HG02938 (cell line): ENCODE measurements around the gene TMEM117.
"Not testable (repeated sequence)": the region's sequence is repeated elsewhere in the genome, so short reads cannot be mapped to it uniquely, and the experiment has no call there.

Experiments used
- ATAC-seq: cut with Tn5 transposase; IDR thresholded peaks from one replicate; pipeline ENCODE4 v1.9.1; 2021; ENCODE audit warnings: mild to moderate bottlenecking, moderate library complexity; ENCODE audit not compliant: unreplicated experiment

Gene TMEM117

GRCh38 chr12:44019118-44019517 is 183.2 kb downstream of the TMEM117 start:
- no peak for ATAC-seq

- no peak for ATAC-seq
Measured at GRCh38 chr12:44020555-44020954, 184.7 kb downstream of the TMEM117 start.

DNA sequence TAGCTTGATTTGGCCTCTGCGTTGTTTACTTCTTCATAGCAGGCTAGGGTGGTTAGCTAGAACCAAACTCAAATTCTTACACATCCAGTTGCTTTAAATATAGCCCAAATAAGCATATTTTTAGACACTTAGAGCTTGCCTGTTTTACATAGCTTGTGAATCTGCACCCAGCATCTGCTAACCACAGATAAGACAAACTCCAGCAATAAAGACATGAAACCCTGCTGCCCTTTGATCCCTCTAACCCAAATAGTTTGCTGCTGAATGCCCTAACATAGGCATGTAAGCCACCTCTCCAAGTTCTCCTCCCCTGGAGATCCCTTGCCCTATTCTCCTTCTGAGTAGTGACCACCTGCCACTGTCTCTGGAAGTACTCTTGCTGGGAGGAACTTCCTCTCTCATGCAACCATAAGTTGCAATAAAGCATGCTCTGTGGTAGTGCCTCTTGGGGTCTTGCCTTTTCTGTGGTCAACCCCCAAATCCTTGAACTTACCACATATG is 185.6 kb downstream of the TMEM117 start:
- peak; percentile 86 for ATAC-seq

DNA sequence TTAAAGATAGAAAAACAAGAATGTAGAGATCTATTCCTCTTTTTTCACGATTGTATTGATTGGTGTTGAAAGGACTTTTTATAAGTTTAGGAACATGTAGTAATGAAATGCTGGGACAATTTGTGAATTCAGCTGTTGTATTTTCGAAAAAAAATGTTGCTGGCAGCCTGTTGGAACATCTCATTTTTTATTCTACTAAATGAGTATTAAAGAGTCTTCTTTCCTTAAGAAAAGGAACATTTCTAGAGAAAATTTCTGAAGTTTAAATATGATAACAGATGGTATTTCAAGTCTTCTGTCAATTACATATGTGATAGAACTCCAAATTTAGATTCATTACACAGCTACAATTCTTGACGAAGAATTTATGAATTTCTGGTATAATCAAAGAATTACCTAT is 189.6 kb downstream of the TMEM117 start:
- ATAC-seq = no peak

GRCh38 chr12:44026046-44026445 is 190.2 kb downstream of the TMEM117 start:
- no peak for ATAC-seq

- not testable (repeated sequence) for ATAC-seq
Measured at GRCh38 chr12:44026926-44027325, 191.0 kb downstream of the TMEM117 start.

- ATAC-seq = no peak
Measured at GRCh38 chr12:44029194-44029593, 193.3 kb downstream of the TMEM117 start.

GRCh38 chr12:44031472-44032185 is 195.7 kb downstream of the TMEM117 start:
- no peak for ATAC-seq

DNA sequence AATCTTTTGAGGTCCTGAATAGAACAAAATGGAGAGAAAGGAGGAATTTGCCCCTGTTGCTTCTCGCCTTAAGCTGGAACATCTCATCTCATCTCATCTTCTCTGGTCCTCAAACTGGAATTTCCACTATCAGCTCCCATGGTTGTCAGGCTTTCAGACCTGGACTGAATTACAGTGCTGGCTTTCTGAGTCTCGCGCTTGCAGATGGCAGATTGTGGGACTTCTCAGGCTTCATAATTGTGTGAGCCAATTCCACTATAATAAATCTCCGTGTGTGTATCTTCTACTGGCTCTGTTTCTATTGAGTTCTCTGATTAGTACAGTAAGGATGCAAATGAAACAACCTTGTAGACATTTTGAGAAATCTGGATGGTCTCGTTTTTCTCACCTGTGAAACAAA is 199.0 kb downstream of the TMEM117 start:
- ATAC-seq = no peak

DNA sequence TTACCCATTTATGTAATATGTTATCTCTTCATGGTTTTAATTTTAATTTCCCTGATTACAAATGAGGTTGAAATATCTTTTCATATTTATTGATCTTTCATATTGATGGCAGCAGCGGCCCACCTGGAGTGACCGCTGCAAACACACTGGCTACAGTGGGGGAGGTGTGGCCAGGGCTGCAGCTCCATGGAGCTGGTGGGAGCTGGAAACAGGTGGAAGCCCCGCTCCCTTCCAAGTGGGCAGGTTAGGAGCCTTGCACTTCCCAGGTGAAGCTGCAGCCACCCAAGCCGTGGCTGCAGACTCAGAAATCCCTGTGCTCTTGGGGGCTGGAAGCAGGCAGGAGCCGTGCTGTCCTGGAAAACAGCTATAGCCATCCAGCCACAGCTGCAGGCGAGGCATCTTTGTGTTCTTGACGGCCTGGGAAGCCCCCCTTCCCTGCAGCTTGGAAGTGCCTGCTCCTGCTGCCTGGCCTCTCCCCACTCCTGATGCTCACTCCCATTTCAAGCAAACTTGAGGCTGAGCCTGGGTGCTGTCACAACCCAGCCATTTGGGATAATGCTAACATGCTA is 201.1 kb downstream of the TMEM117 start:
- no peak for ATAC-seq

DNA sequence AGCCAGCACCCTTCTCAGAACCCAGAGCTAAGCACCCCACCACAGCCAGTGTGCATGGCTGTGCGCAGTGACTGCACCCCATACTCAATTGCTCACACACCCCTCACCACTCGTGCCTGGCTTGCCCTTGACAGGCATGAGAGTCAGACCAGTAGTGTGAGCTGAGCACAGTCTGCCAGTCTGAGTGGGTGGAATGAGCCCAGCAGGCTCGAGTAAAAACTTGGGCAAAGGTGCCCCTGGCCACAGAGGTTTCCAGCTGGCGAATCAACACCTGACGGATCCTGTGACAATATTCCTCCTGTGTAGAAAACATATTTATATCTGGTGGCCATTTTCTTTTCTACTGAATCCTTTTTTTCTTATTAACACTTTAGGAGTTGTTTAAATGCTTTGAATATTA is 202.5 kb downstream of the TMEM117 start:
- ATAC-seq = no peak

- ATAC-seq = not testable (repeated sequence)
Measured at GRCh38 chr12:44044491-44044890, 208.6 kb downstream of the TMEM117 start.

DNA sequence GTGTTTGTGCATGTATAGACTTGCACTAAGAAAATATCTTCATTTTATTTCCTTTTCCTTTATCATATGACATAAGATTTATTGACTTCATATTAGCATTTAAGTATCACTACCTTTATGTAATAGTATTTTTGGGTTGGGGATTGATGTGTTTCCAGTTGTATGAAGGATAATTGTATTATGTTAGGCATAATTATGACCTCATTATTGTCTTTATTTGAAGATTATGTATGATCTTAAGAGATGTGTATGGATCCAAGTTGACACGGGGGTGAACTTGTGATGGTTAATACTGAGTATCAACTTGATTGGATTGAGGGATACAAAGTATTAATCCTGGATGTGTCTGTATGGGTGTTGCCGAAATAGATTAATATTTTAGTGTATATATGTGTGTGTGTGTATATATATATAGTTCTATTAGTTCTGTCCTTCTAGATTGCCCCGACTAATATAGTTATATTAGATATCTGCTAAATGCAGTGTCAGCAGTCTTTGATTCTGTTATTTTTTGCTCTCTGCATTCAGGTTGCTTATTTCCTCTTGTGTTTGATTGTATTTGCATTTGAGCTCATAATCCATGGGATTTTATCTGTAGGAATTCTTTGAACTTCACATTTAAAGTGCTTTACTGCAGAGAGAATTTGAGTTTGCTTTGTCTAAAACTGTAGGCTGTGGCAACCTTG is 211.0 kb downstream of the TMEM117 start:
- ATAC-seq = no peak

GRCh38 chr12:44052554-44052953 is 216.7 kb downstream of the TMEM117 start:
- ATAC-seq = no peak

GRCh38 chr12:44053549-44054127 is 217.8 kb downstream of the TMEM117 start:
- no peak for ATAC-seq

GRCh38 chr12:44054281-44054680 is 218.4 kb downstream of the TMEM117 start:
- no peak for ATAC-seq

- ATAC-seq = no peak
Measured at GRCh38 chr12:44058366-44058765, 222.5 kb downstream of the TMEM117 start.

DNA sequence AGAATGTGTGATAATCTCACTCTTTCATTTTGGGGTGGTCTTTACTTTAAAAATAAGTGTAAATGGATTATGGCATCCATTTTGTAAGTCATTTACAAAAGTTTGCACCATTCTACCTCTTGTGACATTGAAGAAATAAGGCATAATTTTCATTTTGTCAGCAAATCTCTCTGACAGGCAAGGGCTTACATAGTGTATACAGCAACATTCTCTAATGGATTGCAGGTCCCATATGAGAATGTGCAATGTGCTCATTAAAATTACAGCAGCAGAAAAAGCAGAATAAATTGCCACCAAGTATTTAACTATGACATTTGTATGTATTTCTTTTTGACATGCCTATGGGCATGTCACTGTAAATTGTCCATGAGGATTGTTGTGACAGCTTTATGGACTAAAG is 223.6 kb downstream of the TMEM117 start:
- no peak for ATAC-seq

DNA sequence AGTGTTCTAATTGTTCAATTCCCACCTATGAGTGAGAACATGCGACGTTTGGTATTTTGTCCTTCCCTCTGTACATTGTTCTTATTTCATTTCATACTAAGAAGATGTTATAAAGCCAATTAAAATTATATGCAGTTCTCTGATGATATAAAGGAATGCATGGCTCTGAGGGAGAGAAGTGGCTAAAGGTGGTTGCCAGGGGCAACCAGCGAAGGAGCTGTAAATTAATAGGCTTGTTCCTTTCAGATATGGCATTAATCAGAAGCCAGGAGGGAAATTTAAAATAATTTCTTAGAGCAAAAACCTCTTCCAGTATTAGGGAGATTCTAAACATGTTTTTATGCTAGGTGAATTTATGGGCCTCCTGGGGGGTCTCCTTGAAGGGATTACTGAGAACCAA is 227.8 kb downstream of the TMEM117 start:
- no peak for ATAC-seq

GRCh38 chr12:44076871-44077270 is 241.0 kb downstream of the TMEM117 start:
- no peak for ATAC-seq

DNA sequence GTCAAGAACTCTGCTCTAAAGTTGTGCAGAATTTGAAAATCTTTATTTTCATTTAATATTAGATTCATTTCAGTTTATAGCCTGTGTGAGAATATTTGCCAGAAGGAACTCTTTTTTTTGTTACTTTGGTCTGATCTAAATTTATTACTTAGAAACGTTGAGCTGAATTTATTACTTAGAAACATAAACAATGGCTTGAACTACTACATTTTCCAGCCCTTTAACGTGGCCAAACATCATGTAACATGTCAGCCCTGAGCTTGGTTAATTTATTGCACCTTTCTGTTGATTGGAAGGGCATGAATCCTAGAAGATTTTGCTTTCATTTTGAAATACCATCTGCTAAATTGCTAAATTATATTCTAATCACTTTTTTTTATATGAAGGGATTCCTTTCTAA is 241.4 kb downstream of the TMEM117 start:
- no peak for ATAC-seq

- no peak for ATAC-seq
Measured at GRCh38 chr12:44078273-44078672, 242.4 kb downstream of the TMEM117 start.
